ENCODE results near the gene EFNA5.

GRCh38 chr5:107463731-107464130, 207.0 kb downstream of the EFNA5 start:
- TF ChIP-seq CTCF (IDR thresholded peaks at IDR 0.05) (no peak), POLR2A (IDR thresholded peaks at IDR 0.05) (no peak), EP300 (IDR thresholded peaks at IDR 0.05) (no peak), POLR2AphosphoS5 (IDR thresholded peaks at IDR 0.05) (no peak)
